ENCODE data around the gene DENND5B.
"Not testable (repeated sequence)": the region's sequence is repeated elsewhere in the genome, so short reads cannot be mapped to it uniquely, and the experiment has no call there.

Gene DENND5B

GRCh38 chr12:31618228-31619025 is 27.5 kb upstream of the DENND5B start:
- no peaks in the 10 kb centered on the region for H3K9me3 ChIP-seq (ENCODE audit: control insufficient read depth, insufficient read depth, low read length)
- H3K4me1 ChIP-seq (ENCODE audit: control insufficient read depth, insufficient read depth, low read length) = no peaks in the 10 kb centered on the region

DNA sequence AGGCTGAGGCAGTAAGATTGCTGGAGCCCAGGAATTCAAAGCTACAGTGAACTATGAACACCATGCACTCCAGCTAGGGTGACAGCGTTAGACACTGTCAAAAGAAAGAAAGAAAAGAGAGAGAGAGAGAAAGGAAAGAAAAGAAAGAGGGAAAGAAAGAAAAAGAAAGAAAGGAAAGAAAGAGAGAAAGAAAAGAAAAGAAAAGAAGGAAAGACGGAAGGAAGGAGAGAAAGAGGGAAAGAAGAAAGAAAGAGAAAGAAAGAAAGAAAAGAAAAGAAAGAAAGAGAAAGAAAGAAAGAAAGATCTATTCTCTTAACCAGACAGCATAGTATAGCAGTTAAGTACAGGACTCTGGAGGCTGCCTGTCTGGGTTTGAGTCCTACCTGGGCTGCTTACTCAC is 21.9 kb upstream of the DENND5B start:
- Histone ChIP-seq H3K36me3 (ENCODE audit: control insufficient read depth, insufficient read depth, low read length) (no peaks in the 10 kb centered on the region), H3K4me3 (ENCODE audit: low read depth, low read length) (no peak overlapping the region), H3K27ac (ENCODE audit: low read depth, low read length) (no peak overlapping the region), H3K4me1 (ENCODE audit: control insufficient read depth, insufficient read depth, low read length) (no peaks in the 10 kb centered on the region), H3K9me3 (ENCODE audit: control insufficient read depth, insufficient read depth, low read length) (peaks cover 10% of the 10 kb centered on the region; the same call in 1 of the 2 replicates), H3K27me3 (ENCODE audit: control insufficient read depth, insufficient read depth, low read length) (no peaks in the 10 kb centered on the region), H3K9ac (ENCODE audit: low read depth, low read length) (no peak overlapping the region)

More at GRCh38 chr12:31618228-31619025, 27.5 kb upstream of the DENND5B start:
- no peak overlapping the region for H3K9ac ChIP-seq (ENCODE audit: low read depth, low read length)
- no peaks in the 10 kb centered on the region for H3K36me3 ChIP-seq (ENCODE audit: control insufficient read depth, insufficient read depth, low read length)
- H3K4me3 ChIP-seq (ENCODE audit: low read depth, low read length) = no peak overlapping the region
- no peak overlapping the region for H3K27ac ChIP-seq (ENCODE audit: low read depth, low read length)
- no peaks in the 10 kb centered on the region for H3K27me3 ChIP-seq (ENCODE audit: control insufficient read depth, insufficient read depth, low read length)

GRCh38 chr12:31608299-31608698 is 17.4 kb upstream of the DENND5B start:
- peaks cover 14% of the 10 kb centered on the region; the same call in 1 of the 2 replicates for H3K9me3 ChIP-seq (ENCODE audit: control insufficient read depth, insufficient read depth, low read length)
- H3K36me3 ChIP-seq (ENCODE audit: control insufficient read depth, insufficient read depth, low read length); H3K9ac ChIP-seq (ENCODE audit: low read depth, low read length); H3K27me3 ChIP-seq (ENCODE audit: control insufficient read depth, insufficient read depth, low read length); H3K4me3 ChIP-seq (ENCODE audit: low read depth, low read length); H3K27ac ChIP-seq (ENCODE audit: low read depth, low read length); H3K4me1 ChIP-seq (ENCODE audit: control insufficient read depth, insufficient read depth, low read length): not testable (repeated sequence)

GRCh38 chr12:31605531-31605930 is 14.6 kb upstream of the DENND5B start:
- Histone ChIP-seq H3K9ac (ENCODE audit: low read depth, low read length) (no peak overlapping the region), H3K4me3 (ENCODE audit: low read depth, low read length) (no peak overlapping the region), H3K27me3 (ENCODE audit: control insufficient read depth, insufficient read depth, low read length) (no peaks in the 10 kb centered on the region), H3K36me3 (ENCODE audit: control insufficient read depth, insufficient read depth, low read length) (no peaks in the 10 kb centered on the region), H3K27ac (ENCODE audit: low read depth, low read length) (no peak overlapping the region), H3K9me3 (ENCODE audit: control insufficient read depth, insufficient read depth, low read length) (peaks cover 14% of the 10 kb centered on the region; the same call in 1 of the 2 replicates), H3K4me1 (ENCODE audit: control insufficient read depth, insufficient read depth, low read length) (no peaks in the 10 kb centered on the region)

- no peaks in the 10 kb centered on the region for H3K4me1 ChIP-seq (ENCODE audit: control insufficient read depth, insufficient read depth, low read length)
- H3K4me3 ChIP-seq (ENCODE audit: low read depth, low read length) = no peak overlapping the region
- no peak overlapping the region for H3K9ac ChIP-seq (ENCODE audit: low read depth, low read length)
- H3K27ac ChIP-seq (ENCODE audit: low read depth, low read length) = no peak overlapping the region
- no peaks in the 10 kb centered on the region for H3K36me3 ChIP-seq (ENCODE audit: control insufficient read depth, insufficient read depth, low read length)
- H3K27me3 ChIP-seq (ENCODE audit: control insufficient read depth, insufficient read depth, low read length) = no peaks in the 10 kb centered on the region
- H3K9me3 ChIP-seq (ENCODE audit: control insufficient read depth, insufficient read depth, low read length) = peaks cover 9% of the 10 kb centered on the region; the same call in 1 of the 2 replicates
Measured at GRCh38 chr12:31603546-31604009, 12.6 kb upstream of the DENND5B start.

DNA sequence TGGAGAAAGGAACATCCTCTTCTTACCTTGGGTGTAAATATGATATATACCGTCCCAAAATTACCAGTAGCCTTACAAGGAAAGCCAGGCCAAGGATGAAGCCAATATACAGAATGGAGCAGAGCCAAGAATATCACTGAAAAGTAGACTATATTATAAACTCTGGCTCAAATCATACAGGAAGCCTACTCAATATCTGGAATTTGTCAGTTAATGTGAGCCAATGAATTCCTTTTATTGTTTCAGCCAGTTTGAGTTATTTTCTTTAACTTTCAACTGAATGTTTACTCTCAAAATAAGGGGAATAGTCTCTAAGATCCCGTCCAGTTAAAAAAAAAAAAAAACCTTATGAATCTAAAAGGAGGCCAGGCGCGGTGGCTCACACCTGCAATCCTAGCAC is 9.8 kb upstream of the DENND5B start:
- Histone ChIP-seq H3K27me3 (ENCODE audit: control insufficient read depth, insufficient read depth, low read length) (no peaks in the 10 kb centered on the region), H3K27ac (ENCODE audit: low read depth, low read length) (no peak overlapping the region), H3K9ac (ENCODE audit: low read depth, low read length) (no peak overlapping the region), H3K4me1 (ENCODE audit: control insufficient read depth, insufficient read depth, low read length) (no peaks in the 10 kb centered on the region), H3K4me3 (ENCODE audit: low read depth, low read length) (no peak overlapping the region), H3K9me3 (ENCODE audit: control insufficient read depth, insufficient read depth, low read length) (no peaks in the 10 kb centered on the region), H3K36me3 (ENCODE audit: control insufficient read depth, insufficient read depth, low read length) (no peaks in the 10 kb centered on the region)

GRCh38 chr12:31600252-31600651 is 9.3 kb upstream of the DENND5B start:
- Histone ChIP-seq H3K4me1 (ENCODE audit: control insufficient read depth, insufficient read depth, low read length) (no peaks in the 10 kb centered on the region), H3K27ac (ENCODE audit: low read depth, low read length) (no peak overlapping the region), H3K27me3 (ENCODE audit: control insufficient read depth, insufficient read depth, low read length) (no peaks in the 10 kb centered on the region), H3K9me3 (ENCODE audit: control insufficient read depth, insufficient read depth, low read length) (no peaks in the 10 kb centered on the region), H3K36me3 (ENCODE audit: control insufficient read depth, insufficient read depth, low read length) (no peaks in the 10 kb centered on the region), H3K4me3 (ENCODE audit: low read depth, low read length) (no peak overlapping the region), H3K9ac (ENCODE audit: low read depth, low read length) (no peak overlapping the region)

DNA sequence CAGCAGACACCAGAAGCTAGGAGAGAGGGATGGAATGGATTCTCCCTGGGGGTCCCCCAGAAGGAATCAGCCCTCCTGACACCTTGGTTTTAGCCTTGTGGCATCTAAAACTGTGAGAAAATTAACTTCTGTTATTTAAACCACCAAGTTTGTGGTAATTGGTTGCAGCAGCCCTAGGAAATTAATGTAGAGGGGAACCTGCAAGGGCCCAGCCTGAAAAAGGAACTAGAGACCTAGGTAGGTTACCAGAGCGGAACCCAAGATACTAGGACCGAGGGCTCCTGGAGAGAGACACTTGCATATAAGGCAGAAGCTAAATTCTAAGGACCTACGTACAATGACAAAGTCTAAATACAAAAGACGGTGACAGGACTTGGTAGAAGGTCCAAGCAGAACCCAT is 8.1 kb upstream of the DENND5B start:
- no peak overlapping the region for H3K9ac ChIP-seq (ENCODE audit: low read depth, low read length)
- H3K9me3 ChIP-seq (ENCODE audit: control insufficient read depth, insufficient read depth, low read length) = no peaks in the 10 kb centered on the region
- H3K27me3 ChIP-seq (ENCODE audit: control insufficient read depth, insufficient read depth, low read length) = no peaks in the 10 kb centered on the region
- H3K4me3 ChIP-seq (ENCODE audit: low read depth, low read length) = no peak overlapping the region
- no peak overlapping the region for H3K27ac ChIP-seq (ENCODE audit: low read depth, low read length)
- H3K36me3 ChIP-seq (ENCODE audit: control insufficient read depth, insufficient read depth, low read length) = no peaks in the 10 kb centered on the region
- no peaks in the 10 kb centered on the region for H3K4me1 ChIP-seq (ENCODE audit: control insufficient read depth, insufficient read depth, low read length)

DNA sequence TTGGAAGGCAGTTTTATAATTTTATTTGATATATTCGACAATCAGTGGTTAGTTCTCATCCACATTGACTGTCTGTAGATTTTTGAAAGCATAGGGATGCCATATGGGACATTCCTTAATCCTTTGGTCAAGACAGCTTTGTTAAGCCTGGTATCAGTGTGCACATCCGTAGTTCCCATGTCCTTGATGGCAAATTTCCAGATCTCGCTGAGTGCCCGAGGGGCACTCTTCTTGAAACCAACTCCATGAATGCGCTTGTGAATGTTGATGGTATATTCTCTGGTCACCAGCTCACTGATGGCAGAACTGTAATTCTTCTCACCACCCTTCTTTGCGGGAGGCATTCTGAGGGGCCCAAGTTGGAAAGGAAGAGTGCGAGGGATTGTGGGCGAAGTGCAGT is 6.1 kb upstream of the DENND5B start:
- H3K4me1 ChIP-seq (ENCODE audit: control insufficient read depth, insufficient read depth, low read length) = no peaks in the 10 kb centered on the region
- no peak overlapping the region for H3K4me3 ChIP-seq (ENCODE audit: low read depth, low read length)
- H3K27ac ChIP-seq (ENCODE audit: low read depth, low read length) = no peak overlapping the region
- peaks cover 3% of the 10 kb centered on the region; the same call in 1 of the 2 replicates for H3K27me3 ChIP-seq (ENCODE audit: control insufficient read depth, insufficient read depth, low read length)
- no peaks in the 10 kb centered on the region for H3K36me3 ChIP-seq (ENCODE audit: control insufficient read depth, insufficient read depth, low read length)
- H3K9ac ChIP-seq (ENCODE audit: low read depth, low read length) = no peak overlapping the region
- H3K9me3 ChIP-seq (ENCODE audit: control insufficient read depth, insufficient read depth, low read length) = no peaks in the 10 kb centered on the region

DNA sequence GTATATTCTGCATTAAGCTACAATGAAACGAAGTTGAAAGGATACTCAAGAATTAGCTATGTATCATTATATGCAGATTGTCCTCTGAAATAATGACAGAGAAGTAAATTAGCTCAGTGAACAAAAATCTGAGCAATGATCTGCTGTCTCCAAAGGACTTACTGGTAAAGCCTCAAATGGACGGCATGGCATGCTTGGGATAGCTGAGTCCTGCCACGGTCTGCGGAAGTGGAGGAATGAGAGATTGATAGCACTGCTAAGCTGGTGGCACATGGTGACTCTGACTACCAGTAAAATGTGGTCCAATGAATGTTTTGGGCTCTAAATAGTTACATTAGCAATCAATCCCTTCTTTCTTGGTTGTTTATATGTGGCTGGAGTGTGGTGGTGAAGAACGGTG is 3.7 kb upstream of the DENND5B start:
- H3K9ac ChIP-seq (ENCODE audit: low read depth, low read length) = no peak overlapping the region
- H3K4me3 ChIP-seq (ENCODE audit: low read depth, low read length) = no peak overlapping the region
- H3K4me1 ChIP-seq (ENCODE audit: control insufficient read depth, insufficient read depth, low read length) = peaks cover 7% of the 10 kb centered on the region
- no peaks in the 10 kb centered on the region for H3K9me3 ChIP-seq (ENCODE audit: control insufficient read depth, insufficient read depth, low read length)
- H3K27me3 ChIP-seq (ENCODE audit: control insufficient read depth, insufficient read depth, low read length) = peaks cover 11% of the 10 kb centered on the region
- no peak overlapping the region for H3K27ac ChIP-seq (ENCODE audit: low read depth, low read length)
- no peaks in the 10 kb centered on the region for H3K36me3 ChIP-seq (ENCODE audit: control insufficient read depth, insufficient read depth, low read length)

- Histone ChIP-seq H3K9me3 (ENCODE audit: control insufficient read depth, insufficient read depth, low read length) (no peaks in the 10 kb centered on the region), H3K4me3 (ENCODE audit: low read depth, low read length) (peak overlapping the region; percentile 97), H3K4me1 (ENCODE audit: control insufficient read depth, insufficient read depth, low read length) (peaks cover 10% of the 10 kb centered on the region), H3K27me3 (ENCODE audit: control insufficient read depth, insufficient read depth, low read length) (peaks cover 24% of the 10 kb centered on the region), H3K36me3 (ENCODE audit: control insufficient read depth, insufficient read depth, low read length) (no peaks in the 10 kb centered on the region), H3K9ac (ENCODE audit: low read depth, low read length) (no peak overlapping the region), H3K27ac (ENCODE audit: low read depth, low read length) (no peak overlapping the region)
Measured at GRCh38 chr12:31591380-31591901, 505 bp upstream of the DENND5B start.
